ENCODE results near the gene PACSIN3.

PACSIN3 gene

DNA sequence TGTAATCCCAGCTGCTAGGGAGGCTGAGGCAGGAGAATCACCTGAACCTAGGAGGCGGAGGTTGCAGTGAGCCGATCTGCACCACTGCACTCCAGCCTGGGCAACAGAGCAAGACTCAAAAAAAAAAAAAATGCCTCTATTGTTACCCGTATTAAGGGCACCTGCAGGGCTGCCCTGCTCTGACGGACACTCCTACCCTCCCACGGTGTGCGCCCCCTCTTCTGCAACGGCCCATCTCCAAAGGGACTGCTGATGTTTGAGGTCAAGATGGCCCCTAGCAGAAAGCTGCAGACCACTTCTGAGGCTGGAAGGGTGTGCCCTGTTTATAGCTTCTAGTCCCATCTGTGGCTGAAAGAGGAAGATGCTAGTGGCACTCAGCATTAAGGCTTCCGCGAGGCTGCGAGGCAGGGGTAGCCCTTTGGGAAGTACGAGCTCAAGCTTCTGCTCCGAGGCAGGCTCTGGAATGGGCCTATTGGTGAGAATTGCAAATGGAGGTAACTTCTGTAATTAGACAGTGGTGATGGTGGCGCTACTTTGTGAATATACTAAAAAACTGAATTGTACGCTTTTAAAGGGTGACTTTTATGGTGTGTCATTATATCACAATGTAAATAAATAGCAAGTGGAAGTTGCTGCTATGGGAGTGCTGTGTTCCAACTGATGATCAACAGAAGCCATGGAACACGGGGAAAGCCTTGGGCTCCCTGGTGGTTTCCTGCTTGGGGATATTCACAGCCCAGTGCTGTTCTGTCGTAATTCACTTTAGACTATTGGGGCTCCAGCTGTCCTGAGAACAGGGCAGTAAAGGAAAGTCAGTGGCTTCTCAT, 33.9 kb downstream of the PACSIN3 start:
- no peak for DNase-seq

DNA sequence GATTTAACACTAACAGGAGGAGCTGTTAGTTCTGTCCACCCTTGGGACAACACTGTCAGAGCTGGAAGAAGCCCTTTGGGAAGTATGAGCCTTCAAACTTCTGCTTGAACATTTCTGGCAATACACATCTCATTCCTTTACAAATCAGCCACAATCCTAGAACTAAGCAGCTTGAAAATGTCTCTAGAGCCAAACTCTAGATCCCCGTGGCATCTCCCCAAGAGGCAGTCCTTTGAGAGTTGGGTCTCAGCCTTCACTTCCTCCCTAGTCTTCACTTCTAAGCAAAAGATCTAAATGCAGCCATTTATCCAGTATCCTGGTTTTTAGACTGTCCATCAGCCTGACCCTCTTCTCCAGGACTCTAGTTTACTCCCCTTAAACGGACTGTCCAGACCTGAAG, 36.5 kb downstream of the PACSIN3 start:
- DNase-seq, result no peak

DNA sequence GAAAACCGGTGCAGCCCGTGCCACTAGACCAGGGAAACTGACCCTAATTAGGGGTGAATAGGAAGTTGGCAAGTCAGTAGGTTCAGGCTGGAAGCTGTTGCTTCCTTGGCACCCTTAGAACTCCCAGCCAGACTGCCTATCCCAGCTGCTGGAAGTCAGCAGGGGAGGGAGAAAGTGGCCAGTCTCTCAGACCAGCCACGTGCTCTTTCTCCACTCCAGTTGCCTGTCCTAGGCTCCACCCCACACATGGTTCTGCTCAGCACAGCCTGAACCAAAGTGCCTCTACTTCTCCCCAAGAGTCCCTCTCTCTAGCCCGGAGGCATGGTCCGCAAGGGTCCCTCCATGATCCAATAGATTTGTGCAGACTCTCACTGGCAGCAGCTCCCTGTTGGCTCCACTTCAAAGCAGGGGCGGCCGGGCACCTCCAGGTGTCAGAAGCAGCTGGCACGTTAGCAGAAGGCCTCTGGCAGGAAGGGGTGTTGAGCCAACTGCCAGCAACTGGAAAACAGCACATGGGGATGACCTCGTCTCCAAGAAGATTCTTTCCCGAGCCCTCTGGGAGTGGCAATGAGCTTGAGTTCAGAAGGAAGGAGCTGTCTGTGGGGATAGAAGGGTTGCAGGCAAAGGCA, 37.2 kb downstream of the PACSIN3 start:
- no peak for DNase-seq

GRCh38 chr11:47148270-47148669, 38.0 kb downstream of the PACSIN3 start:
- no peak for DNase-seq

DNA sequence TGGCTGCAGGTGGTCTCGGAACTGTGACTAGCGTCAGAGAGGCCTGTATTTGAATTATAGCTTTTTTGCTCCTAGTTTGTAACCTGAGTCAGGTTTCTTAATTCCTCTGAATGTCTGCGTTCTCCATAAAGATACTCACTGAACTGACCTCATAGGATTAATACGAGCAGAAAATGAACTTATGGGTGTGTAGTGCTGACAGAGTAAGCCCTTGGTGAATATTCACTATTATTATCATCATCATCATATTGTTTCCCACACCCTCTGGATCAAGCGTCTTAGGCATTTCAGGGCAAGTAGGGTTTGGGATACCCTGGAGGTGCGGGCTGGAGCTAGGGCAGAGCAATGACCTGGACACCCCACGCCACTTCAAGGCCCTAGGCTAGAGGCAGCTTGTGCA, 38.6 kb downstream of the PACSIN3 start:
- DNase-seq, result no peak

DNA sequence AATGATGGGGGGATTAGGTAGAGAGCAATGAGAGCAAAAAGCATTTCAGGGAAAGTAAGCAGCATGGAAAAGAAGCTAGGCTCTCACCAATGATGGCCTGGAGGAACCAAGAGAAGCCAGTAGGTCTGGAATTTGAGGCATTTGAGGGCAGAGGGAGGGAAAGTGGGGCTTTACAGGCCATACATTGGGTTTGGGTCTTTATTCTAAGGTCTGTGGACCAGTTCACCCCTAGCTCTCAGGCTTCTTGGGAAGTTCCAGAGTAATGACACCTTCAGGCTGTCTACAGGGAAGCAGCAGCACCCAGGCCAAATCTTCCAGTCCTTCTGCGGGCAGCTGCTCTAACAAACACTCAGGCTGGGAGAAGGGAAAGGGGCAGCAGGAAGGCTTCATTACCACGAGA, 39.0 kb downstream of the PACSIN3 start:
- DNase-seq, result no peak

- no peak for DNase-seq
These were observed 41.7 kb downstream of the PACSIN3 start for GRCh38 chr11:47144541-47144940.

- no peak for DNase-seq
These were observed 42.9 kb downstream of the PACSIN3 start for GRCh38 chr11:47143322-47143721.

DNA sequence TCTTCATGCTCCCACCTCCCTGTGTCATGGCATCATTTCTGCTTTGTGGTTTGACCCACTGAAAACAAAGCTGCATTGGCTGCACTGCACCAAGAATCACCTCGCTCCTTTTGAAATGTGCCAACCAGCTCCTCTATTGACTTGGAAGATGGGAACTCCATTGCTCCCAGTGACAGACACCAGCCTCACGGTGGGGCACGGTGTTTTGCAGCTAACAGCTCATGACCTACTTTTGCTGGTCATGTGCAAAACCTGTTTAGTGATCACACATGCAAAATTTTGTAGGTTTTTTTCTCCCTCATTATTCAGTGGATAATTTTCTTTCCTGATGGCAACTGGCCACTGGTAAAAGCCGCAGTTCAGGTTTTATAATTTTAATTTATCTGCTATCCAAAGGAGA, 46.4 kb downstream of the PACSIN3 start:
- DNase-seq, result no peak

- DNase-seq, result no peak
These were observed 48.8 kb downstream of the PACSIN3 start for GRCh38 chr11:47137476-47137875.

GRCh38 chr11:47136921-47137320, 49.3 kb downstream of the PACSIN3 start:
- DNase-seq, result no peak

- no peak for DNase-seq
These were observed 49.9 kb downstream of the PACSIN3 start for GRCh38 chr11:47136327-47136726.

DNA sequence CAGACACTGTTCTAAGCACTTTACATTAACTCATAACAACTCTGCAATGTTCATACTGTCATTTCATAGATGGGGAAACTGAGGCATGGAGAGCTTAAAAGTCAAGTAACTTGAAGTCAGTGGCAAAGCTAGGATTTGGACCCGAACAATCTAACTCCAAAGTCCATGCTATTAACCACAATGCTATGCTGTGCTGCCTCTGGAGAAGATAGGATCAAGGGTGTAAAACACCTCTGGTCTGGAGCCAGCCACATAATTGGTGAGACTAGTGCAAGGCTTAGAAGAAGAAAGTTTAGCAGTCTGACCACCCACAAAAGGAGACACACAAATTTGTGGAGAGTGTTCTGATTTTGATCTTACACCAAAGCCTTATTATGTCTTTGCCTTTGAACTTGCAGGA, 53.3 kb downstream of the PACSIN3 start:
- no peak for DNase-seq

DNA sequence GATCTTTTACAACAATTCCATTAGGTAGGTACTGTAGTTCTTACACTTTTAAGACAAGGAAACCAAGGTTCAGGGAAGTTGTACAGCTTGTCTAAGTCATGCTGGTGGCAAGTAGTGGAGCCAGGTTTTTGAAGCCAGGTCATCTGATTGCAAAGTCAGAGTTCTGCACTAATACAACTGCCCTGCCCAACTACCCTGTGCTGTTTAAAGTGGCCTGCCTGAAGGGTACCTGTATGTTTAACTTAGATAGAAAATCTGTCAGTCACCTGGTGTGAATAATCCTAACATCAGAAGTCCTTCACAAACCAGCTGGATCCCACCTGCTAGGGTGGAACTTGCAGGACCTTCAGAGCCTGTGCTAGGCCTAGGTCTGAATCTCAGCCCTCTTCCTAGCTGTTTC, 53.7 kb downstream of the PACSIN3 start:
- no peak for DNase-seq

GRCh38 chr11:47131136-47131535, 55.1 kb downstream of the PACSIN3 start:
- DNase-seq, result no peak

DNA sequence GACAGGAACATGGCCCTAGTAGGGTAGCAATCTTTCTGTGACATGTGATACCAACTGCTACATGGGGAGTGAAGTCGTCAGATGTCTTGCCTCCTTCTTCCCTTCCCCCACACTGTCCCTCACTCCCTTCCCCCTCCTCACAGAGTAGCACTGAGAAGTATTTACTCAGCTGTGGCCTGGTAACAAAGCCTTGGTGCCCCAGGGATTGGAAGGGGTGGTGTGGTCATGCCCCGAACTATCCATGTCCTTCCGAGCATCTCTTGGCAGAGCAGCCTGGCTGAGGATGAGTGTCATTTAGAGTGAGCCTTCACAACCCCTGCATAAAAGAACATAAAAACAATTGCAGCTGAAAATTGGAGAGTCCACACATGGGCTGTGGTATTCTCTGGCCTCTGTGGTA, 55.7 kb downstream of the PACSIN3 start:
- no peak for DNase-seq

Measured in suppressor macrophage treated with lipopolysaccharide for 4 hours (primary cell).